ENCODE data around the gene MYL3.

The MYL3 gene

GRCh38 chr3:46865546-46865945 lies 2.3 kb upstream of the MYL3 start:
- no peak for DNase-seq (ENCODE audit: low read depth in 2 of 2)

GRCh38 chr3:46865031-46865507 lies 1.8 kb upstream of the MYL3 start:
- DNase-seq (ENCODE audit: low read depth in 2 of 2) = no peak

- DNase-seq (ENCODE audit: low read depth in 2 of 2) = no peak
Observed at GRCh38 chr3:46864061-46864881, 1.0 kb upstream of the MYL3 start.

GRCh38 chr3:46862369-46863025 lies 747 bp downstream of the MYL3 start:
- no peak for DNase-seq (ENCODE audit: low read depth in 2 of 2)

GRCh38 chr3:46861605-46862368 lies 1.5 kb downstream of the MYL3 start:
- DNase-seq (ENCODE audit: low read depth in 2 of 2) = no peak

- DNase-seq (ENCODE audit: low read depth in 2 of 2) = no peak
Observed at GRCh38 chr3:46860810-46861604, 2.2 kb downstream of the MYL3 start.

- DNase-seq (ENCODE audit: low read depth in 2 of 2) = no peak
Observed at GRCh38 chr3:46860017-46860809, 3.0 kb downstream of the MYL3 start.

GRCh38 chr3:46859001-46859710 lies 4.1 kb downstream of the MYL3 start:
- DNase-seq (ENCODE audit: low read depth in 2 of 2) = no peak

- DNase-seq (ENCODE audit: low read depth in 2 of 2) = no peak
Observed at GRCh38 chr3:46858456-46858855, 4.8 kb downstream of the MYL3 start.

GRCh38 chr3:46857485-46858341 lies 5.5 kb downstream of the MYL3 start:
- no peak for DNase-seq (ENCODE audit: low read depth in 2 of 2)

GRCh38 chr3:46856576-46857471 lies 6.4 kb downstream of the MYL3 start:
- DNase-seq (ENCODE audit: low read depth in 2 of 2) = no peak

- no peak for DNase-seq (ENCODE audit: low read depth in 2 of 2)
Observed at GRCh38 chr3:46854555-46854991, 8.7 kb downstream of the MYL3 start.

GRCh38 chr3:46853441-46854415 lies 9.5 kb downstream of the MYL3 start:
- DNase-seq (ENCODE audit: low read depth in 2 of 2) = no peak

GRCh38 chr3:46852839-46853355 lies 10.3 kb downstream of the MYL3 start:
- DNase-seq (ENCODE audit: low read depth in 2 of 2) = no peak

- no peak for DNase-seq (ENCODE audit: low read depth in 2 of 2)
Observed at GRCh38 chr3:46852334-46852720, 10.9 kb downstream of the MYL3 start.

Measured in stimulated activated CD8-positive, alpha-beta memory T cell treated with anti-CD3 and anti-CD28 coated beads, Interleukin-2, amount 100 ng/mL, for 48 hours (primary cell).